Measurements from ENCODE around the gene DGCR6L. TPM values are rescaled to one million over a fixed set of nuclear protein-coding genes. Genes with fewer than 3 reads are reported as not detected.
"Not testable (repeated sequence)": the region's sequence is repeated elsewhere in the genome, so short reads cannot be mapped to it uniquely, and the experiment has no call there.

DGCR6L gene
- total RNA-seq (35.3 TPM), polyA plus RNA-seq (ENCODE audit: insufficient read depth, low read depth, low replicate concordance) (137 TPM)
- long read RNA-seq, donor 1, transcript DGCR6L-201 (5 exons, 1,154 nt) = major isoform, 41 of 49 reads
- long read RNA-seq, donor 1, partial matches to known transcripts = 6 of 49 reads
- long read RNA-seq, donor 1, other reads (novel, unspliced or antisense) = 0 of 49 reads
- long read RNA-seq, donor 2, transcript DGCR6L-201 (5 exons, 1,154 nt) = major isoform, 35 of 42 reads
- long read RNA-seq, donor 2, partial matches to known transcripts = 0 of 42 reads
- long read RNA-seq, donor 2, other reads (novel, unspliced or antisense) = 5 of 42 reads
- long read RNA-seq, donor 3, transcript DGCR6L-201 (5 exons, 1,154 nt) = major isoform, 47 of 60 reads
- long read RNA-seq, donor 3, partial matches to known transcripts = 13 of 60 reads
- long read RNA-seq, donor 3, other reads (novel, unspliced or antisense) = 0 of 60 reads
- long read RNA-seq, donor 4, transcript DGCR6L-201 (5 exons, 1,154 nt) = major isoform, 63 of 64 reads
- long read RNA-seq, donor 4, partial matches to known transcripts = 0 of 64 reads
- long read RNA-seq, donor 4, other reads (novel, unspliced or antisense) = 0 of 64 reads
- long read RNA-seq, donor 5, partial matches to known transcripts = 0 of 4 reads
- long read RNA-seq, donor 5, other reads (novel, unspliced or antisense) = 0 of 4 reads
- long read RNA-seq, donor 6, transcript DGCR6L-201 (5 exons, 1,154 nt) = major isoform, 52 of 58 reads
- long read RNA-seq, donor 6, partial matches to known transcripts = 5 of 58 reads
- long read RNA-seq, donor 6, other reads (novel, unspliced or antisense) = 0 of 58 reads
- long read RNA-seq, donor 7, transcript DGCR6L-201 (5 exons, 1,154 nt) = major isoform, 47 of 53 reads
- long read RNA-seq, donor 7, partial matches to known transcripts = 5 of 53 reads
- long read RNA-seq, donor 7, other reads (novel, unspliced or antisense) = 1 of 53 reads
- long read RNA-seq, donor 8, transcript DGCR6L-201 (5 exons, 1,154 nt) = major isoform, 41 of 48 reads
- long read RNA-seq, donor 8, partial matches to known transcripts = 5 of 48 reads
- long read RNA-seq, donor 8, other reads (novel, unspliced or antisense) = 0 of 48 reads
- long read RNA-seq, donor 9, transcript DGCR6L-201 (5 exons, 1,154 nt) = major isoform, 22 of 42 reads
- long read RNA-seq, donor 9, partial matches to known transcripts = 20 of 42 reads
- long read RNA-seq, donor 9, other reads (novel, unspliced or antisense) = 0 of 42 reads
- long read RNA-seq, donor 10, transcript DGCR6L-201 (5 exons, 1,154 nt) = major isoform, 30 of 30 reads
- long read RNA-seq, donor 10, partial matches to known transcripts = 0 of 30 reads
- long read RNA-seq, donor 10, other reads (novel, unspliced or antisense) = 0 of 30 reads

DNA sequence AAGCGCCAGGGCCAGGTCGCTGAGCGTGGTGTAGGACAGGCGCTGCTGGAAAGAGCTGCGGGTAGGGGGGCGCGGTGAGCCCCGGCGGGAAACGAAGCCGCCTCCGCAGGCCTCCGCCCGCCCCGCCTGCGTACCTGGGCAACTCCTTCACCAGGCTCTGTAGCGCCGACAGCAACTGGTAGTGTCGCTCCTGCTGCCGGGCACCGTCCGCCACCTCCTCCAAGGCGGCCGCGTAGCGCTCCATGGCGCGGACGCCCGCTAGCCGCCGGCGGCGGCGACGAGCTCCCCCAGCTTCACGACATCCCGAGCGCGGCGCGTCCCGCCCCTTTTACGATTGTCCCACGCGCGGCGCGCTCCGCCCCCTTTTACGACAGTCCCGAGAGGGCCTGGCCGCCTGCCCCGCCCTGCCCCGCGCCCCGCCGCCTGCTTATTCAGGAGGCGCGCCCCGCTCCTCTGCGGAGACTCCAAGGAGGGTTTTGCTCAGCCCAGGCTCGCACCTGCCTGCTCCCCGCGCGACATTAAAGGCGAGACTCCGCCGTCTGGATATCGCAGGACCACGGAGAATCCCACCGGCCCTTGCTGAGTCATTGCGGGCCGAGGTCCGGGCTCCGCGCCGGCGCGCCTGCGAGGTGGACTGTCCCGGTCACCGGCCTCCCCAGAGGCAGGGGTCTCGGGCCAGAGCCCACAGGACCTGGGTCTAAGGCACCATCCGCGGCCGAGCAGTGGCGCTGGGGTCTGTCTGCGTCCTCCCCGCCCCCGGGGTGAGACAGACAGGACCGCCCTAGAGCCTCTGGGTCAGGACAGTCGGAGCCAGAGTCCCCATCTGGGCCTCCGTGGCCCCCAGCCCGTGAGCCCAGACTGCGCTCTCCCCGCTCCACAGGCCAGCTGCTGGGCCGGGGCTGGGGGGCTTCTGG, at the start of gene DGCR6L:
Gene DGCR6L (minus strand): TSS at position 316 of the 914 bp plus-strand sequence. CDS start 72 bp downstream, at position 244.
- Histone ChIP-seq H3K36me3 (ENCODE audit: control insufficient read depth in 2 of 3, insufficient read depth in 3 of 3, low read length in 3 of 3) (no peaks in the 10 kb centered on the region), H3K27ac (ENCODE audit: low read depth in 2 of 2, low read length in 2 of 2) (peak within 1 kb of the TSS; percentile 41 to 76), H3K4me3 (ENCODE audit: low read length in 3 of 3) (peak within 1 kb of the TSS; percentile 67 to 83 (median 79)), H3K4me1 (ENCODE audit: control insufficient read depth in 2 of 3, insufficient read depth in 2 of 3, low read depth in 1 of 3, low read length in 3 of 3) (peaks cover 0 to 14% (median 8%) of the 10 kb centered on the region in 3 donors), H3K27me3 (ENCODE audit: control insufficient read depth, insufficient read depth, low read length) (no peaks in the 10 kb centered on the region), H3K9ac (ENCODE audit: low read length in 3 of 3) (peak within 1 kb of the TSS; percentile 20 to 78 (median 73)), H3K9me3 (ENCODE audit: control insufficient read depth in 2 of 3, insufficient read depth in 1 of 3, low read length in 3 of 3) (no peaks in the 10 kb centered on the region)
- intact Hi-C loops (cut with DNase I) = no loop called here
- FAIRE-seq = no peak
- TF ChIP-seq, protein P1, sequence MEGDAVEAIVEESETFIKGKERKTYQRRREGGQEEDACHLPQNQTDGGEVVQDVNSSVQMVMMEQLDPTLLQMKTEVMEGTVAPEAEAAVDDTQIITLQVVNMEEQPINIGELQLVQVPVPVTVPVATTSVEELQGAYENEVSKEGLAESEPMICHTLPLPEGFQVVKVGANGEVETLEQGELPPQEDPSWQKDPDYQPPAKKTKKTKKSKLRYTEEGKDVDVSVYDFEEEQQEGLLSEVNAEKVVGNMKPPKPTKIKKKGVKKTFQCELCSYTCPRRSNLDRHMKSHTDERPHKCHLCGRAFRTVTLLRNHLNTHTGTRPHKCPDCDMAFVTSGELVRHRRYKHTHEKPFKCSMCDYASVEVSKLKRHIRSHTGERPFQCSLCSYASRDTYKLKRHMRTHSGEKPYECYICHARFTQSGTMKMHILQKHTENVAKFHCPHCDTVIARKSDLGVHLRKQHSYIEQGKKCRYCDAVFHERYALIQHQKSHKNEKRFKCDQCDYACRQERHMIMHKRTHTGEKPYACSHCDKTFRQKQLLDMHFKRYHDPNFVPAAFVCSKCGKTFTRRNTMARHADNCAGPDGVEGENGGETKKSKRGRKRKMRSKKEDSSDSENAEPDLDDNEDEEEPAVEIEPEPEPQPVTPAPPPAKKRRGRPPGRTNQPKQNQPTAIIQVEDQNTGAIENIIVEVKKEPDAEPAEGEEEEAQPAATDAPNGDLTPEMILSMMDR (IDR thresholded peaks at IDR 0.05; ENCODE audit: borderline replicate concordance, extremely low read depth, insufficient read depth) = no peak
- peak; percentile 96 to 98 (median 97) for DNase-seq

DNA sequence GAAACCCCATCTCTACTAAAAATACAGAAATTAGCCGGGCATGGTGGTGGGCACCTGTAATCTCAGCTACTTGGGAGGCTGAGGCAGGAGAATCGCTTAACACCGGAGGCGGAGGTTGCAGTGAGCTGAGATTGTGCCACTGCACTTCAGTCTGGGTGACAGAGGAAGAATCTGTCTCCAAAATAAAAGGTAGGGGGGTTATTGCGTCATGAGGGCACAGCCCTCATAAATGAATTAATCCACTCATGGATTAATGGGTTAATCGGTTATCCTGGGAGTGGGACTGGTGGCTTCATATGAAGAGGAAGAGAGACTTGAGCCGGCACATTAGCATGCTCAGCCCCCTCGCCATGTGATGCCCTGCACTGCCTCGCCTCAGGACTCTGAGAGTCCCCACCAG, 49.0 kb upstream of the DGCR6L start:
- H3K4me3 ChIP-seq (ENCODE audit: low read length in 3 of 3); FAIRE-seq; H3K4me1 ChIP-seq (ENCODE audit: control insufficient read depth in 2 of 3, insufficient read depth in 2 of 3, low read depth in 1 of 3, low read length in 3 of 3); DNase-seq; intact Hi-C loops (cut with DNase I); H3K27me3 ChIP-seq (ENCODE audit: control insufficient read depth, insufficient read depth, low read length); H3K27ac ChIP-seq (ENCODE audit: low read depth in 2 of 2, low read length in 2 of 2); H3K9ac ChIP-seq (ENCODE audit: low read length in 3 of 3); H3K36me3 ChIP-seq (ENCODE audit: control insufficient read depth in 2 of 3, insufficient read depth in 3 of 3, low read length in 3 of 3); H3K9me3 ChIP-seq (ENCODE audit: control insufficient read depth in 2 of 3, insufficient read depth in 1 of 3, low read length in 3 of 3): not testable (repeated sequence)

DNA sequence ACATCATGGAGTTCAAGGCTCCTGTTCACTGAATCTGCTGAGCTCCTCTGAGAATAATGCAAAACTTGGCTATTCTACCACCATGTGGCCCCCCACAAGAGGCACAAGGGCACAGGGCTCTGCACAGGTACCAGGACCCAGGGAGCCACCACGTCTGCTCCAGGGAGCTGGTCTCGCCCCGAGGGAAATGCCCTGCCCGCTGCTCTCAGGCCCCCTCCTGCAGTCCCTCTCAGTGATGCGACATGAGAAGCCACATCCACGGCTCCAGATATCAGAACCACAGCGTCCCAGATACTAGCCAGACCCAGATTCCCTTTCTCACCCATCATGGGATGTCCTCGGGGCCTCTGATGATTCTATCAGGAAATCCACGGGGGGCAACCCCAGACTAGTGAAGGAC, 47.0 kb upstream of the DGCR6L start:
- H3K4me1 ChIP-seq (ENCODE audit: control insufficient read depth in 2 of 3, insufficient read depth in 2 of 3, low read depth in 1 of 3, low read length in 3 of 3); H3K36me3 ChIP-seq (ENCODE audit: control insufficient read depth in 2 of 3, insufficient read depth in 3 of 3, low read length in 3 of 3); H3K27ac ChIP-seq (ENCODE audit: low read depth in 2 of 2, low read length in 2 of 2); H3K4me3 ChIP-seq (ENCODE audit: low read length in 3 of 3); H3K9ac ChIP-seq (ENCODE audit: low read length in 3 of 3); FAIRE-seq; DNase-seq; H3K9me3 ChIP-seq (ENCODE audit: control insufficient read depth in 2 of 3, insufficient read depth in 1 of 3, low read length in 3 of 3); intact Hi-C loops (cut with DNase I); H3K27me3 ChIP-seq (ENCODE audit: control insufficient read depth, insufficient read depth, low read length): not testable (repeated sequence)

DNA sequence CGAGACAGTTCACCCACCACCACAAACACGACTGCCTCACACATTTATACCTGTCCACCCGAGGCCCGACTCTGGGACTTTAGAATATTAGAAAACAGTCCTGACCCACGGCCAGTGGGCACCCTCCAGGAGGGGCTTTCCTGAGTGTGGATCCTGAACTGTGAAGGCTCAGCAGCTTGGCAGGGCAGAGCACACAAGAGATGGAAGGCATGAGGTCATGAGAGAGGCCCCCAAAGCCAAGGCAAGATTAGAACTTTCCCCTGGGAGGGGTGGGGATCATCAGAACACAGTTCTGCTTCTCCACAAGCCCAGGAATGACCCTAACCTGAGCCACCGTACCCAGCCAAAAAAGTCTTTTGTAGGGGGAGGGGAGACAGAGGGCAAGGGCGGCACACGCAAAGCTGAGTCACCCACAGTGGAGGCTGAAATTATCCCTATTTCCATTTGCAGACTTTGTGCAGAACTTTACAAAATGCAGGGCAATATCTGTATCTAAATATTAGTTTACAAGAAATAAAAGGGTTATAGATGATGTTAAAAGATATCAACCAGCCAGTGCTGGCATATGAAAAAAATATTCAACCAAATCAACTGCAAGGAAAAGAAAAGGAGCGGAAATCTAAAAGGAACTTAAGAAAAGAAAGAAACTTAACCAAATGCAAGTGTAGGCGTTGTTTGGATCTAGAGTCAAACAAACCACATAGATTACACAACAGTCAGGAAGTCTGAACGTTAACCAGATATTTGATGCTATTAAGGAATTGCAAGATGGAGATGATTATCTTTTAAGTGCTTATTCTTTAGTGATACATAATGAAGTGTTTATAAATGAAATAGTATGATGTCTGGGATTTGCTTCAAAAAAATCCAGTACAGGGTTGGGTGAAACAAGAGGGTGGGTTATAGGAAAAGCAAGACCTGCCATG, 44.7 kb upstream of the DGCR6L start:
- H3K36me3 ChIP-seq (ENCODE audit: control insufficient read depth in 2 of 3, insufficient read depth in 3 of 3, low read length in 3 of 3); H3K27ac ChIP-seq (ENCODE audit: low read depth in 2 of 2, low read length in 2 of 2); H3K4me3 ChIP-seq (ENCODE audit: low read length in 3 of 3); H3K9me3 ChIP-seq (ENCODE audit: control insufficient read depth in 2 of 3, insufficient read depth in 1 of 3, low read length in 3 of 3); H3K9ac ChIP-seq (ENCODE audit: low read length in 3 of 3); FAIRE-seq; H3K27me3 ChIP-seq (ENCODE audit: control insufficient read depth, insufficient read depth, low read length); intact Hi-C loops (cut with DNase I); H3K4me1 ChIP-seq (ENCODE audit: control insufficient read depth in 2 of 3, insufficient read depth in 2 of 3, low read depth in 1 of 3, low read length in 3 of 3); DNase-seq: not testable (repeated sequence)

DNA sequence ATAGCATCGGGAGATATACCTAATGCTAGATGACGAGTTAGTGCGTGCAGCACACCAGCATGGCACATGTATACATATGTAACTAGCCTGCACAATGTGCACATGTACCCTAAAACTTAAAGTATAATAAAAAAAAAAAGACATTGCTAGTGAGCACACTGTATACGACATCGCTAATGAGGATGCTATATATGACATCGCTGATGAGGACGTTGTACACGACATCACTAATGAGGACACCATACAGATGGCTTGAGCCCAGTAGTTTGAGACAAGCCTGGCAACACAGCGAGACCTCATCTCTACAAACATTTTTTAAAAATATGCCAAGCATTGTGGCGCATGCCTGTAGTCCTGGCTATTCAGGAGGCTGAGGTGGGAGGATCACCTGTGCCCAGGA, 42.5 kb upstream of the DGCR6L start:
- DNase-seq; H3K4me3 ChIP-seq (ENCODE audit: low read length in 3 of 3); H3K9me3 ChIP-seq (ENCODE audit: control insufficient read depth in 2 of 3, insufficient read depth in 1 of 3, low read length in 3 of 3); H3K27me3 ChIP-seq (ENCODE audit: control insufficient read depth, insufficient read depth, low read length); H3K36me3 ChIP-seq (ENCODE audit: control insufficient read depth in 2 of 3, insufficient read depth in 3 of 3, low read length in 3 of 3); H3K27ac ChIP-seq (ENCODE audit: low read depth in 2 of 2, low read length in 2 of 2); intact Hi-C loops (cut with DNase I); H3K4me1 ChIP-seq (ENCODE audit: control insufficient read depth in 2 of 3, insufficient read depth in 2 of 3, low read depth in 1 of 3, low read length in 3 of 3); FAIRE-seq; H3K9ac ChIP-seq (ENCODE audit: low read length in 3 of 3): not testable (repeated sequence)

All from kidney (tissue), 22 donors.